GM21529 (cell line): Measurements from ENCODE around the gene MVD.
"Not testable (repeated sequence)": the region's sequence is repeated elsewhere in the genome, so short reads cannot be mapped to it uniquely, and the experiment has no call there.

Source experiments
- ATAC-seq: cut with Tn5 transposase; IDR thresholded peaks from one replicate; pipeline ENCODE4 v1.9.1; 2021; ENCODE audit not compliant: unreplicated experiment

The MVD gene

DNA sequence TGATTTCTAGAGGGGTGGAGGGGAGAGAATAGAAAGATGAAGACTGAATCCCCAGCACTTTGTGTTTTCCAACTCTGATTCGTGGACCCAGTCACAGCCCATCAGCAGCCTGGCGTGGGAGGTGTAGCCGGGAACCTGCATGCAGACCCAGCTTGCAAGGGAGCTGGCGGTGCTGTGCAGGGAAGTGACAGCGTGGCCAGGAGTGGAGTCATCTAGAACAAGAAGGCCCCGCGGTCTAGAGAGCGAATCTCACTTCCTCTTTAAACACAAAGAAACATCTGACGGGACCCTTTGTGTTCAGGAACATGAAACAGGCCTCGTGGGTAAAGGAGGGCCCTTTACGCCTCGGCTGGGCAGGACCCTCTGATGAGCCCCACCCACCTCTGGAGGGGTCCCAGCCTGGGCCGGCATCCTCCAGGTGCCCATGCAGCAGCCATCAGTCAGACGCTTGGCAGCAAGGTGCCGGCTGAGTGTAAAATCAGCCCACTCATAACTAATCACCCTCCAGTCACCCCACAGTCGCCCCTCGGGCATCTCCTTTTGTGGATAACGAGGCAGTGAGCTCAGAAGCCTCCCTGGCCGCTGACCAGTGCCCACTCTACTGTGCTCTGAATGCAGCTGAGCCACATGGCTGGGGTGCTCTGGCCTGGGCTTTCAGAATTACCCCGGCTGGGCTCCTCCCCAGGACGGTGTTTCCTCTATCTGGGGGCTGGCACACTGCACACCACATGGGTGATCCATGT lies 19.0 kb upstream of the MVD start:
- peak; percentile 68 for ATAC-seq

DNA sequence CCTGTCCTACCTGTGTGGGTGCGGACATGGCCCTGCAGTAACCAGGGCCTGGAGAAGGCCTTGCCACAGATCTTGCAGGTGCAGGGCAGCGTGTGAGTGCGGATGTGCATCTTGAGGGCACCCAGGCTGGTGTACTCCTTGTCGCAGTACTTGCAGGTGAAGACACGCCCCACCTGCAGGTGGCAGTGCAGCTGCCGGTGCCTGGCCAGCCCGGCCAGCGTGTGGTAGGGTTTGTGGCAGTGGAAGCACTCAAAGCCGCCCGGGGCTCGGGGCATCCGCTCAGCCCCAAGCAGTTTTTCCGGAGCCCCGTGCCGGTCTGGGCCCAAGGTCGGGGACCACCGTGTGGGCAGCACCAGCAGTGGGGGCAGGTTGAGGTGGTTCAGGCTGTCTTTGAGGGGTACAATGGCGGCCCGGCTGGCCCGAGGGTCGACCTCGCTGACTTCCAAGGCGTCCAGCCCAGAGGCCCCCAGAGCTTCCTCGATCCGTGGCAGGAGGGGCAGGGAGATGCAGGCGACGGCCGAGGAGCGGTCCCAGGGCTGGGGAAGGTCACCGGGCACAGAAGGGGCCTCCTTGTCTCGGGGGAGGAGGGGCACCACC lies 18.3 kb upstream of the MVD start:
- ATAC-seq = peak; percentile 36

DNA sequence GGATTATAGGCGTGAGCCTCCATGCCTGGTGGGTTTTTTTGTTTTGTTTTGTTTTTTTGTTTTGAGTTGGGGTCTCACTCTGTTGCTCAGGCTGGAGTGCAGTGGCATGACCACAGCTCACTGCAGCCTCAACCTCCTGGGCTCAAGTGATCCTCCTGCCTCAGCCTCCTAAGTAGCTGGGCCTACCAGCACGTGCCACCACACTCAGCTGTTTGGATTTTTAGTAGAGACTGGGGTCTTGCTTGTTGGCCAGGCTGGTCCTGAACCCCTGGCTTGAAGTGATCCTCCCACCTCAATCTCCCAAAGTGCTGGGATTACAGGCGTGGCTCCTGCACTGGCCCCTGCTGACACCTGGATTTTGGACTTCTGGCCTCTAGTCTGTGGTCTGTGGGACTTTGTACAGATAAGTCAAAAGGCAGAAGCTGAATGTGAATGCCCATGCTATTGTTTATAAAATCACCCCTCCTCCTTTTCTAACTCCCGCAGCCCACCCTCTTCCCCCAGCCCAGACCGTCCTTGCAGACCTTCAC lies 17.7 kb upstream of the MVD start:
- ATAC-seq = no peak

DNA sequence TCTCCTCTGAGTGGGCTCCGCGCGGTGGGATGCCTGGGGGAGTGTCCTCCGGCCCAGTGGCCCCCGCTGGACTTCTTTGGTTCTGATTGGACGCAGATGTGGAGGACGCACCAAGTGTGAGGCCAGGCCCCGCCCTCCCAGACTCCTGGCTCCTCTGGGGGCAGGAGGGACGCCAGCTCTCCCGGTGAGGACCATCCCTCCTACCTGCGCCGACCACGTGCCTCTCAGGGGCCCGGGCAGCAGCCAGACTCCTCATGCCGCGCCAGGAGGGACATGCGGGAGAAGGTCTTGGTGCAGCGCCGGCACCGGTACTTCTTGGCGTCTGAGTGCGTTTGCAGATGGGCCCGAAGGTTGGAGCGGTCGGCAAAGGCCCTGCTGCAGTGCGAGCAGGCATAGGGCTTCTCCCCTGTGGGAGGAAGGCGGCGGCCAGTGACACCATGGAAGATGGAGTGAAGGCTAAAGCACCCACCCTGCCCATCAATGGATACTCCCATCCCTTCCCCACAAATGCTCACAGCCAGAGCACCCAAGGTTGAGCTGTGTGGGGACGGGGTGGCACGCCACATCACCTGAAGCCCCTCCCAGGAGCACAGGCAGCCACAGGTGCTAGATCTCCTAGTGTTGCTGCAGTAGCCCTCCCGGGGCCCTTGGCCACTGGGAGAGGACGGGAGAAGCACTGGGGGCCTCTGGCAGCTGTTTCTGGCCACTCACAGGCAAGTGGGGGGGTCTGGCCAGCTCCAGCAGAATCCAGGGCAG lies 15.5 kb upstream of the MVD start:
- no peak for ATAC-seq

DNA sequence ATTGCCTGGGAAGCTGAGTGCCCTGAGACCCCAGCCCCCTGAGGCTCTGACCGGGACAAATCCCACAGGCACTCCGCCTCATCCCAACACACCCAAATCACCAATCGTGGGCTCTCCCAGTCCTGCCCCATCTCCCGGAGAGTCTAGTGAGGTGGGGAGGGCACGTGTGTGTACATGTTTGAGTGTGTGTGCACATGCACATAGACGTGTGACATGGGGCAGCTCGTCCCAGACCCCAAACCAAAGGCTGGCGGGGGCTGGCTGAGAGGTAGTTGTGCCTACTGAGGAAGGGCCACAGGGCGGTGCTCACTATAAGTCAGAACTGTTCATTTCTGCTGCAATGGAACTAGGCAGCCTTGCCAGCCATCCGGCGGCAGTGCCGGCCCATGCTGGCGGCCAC lies 14.8 kb upstream of the MVD start:
- ATAC-seq = no peak

DNA sequence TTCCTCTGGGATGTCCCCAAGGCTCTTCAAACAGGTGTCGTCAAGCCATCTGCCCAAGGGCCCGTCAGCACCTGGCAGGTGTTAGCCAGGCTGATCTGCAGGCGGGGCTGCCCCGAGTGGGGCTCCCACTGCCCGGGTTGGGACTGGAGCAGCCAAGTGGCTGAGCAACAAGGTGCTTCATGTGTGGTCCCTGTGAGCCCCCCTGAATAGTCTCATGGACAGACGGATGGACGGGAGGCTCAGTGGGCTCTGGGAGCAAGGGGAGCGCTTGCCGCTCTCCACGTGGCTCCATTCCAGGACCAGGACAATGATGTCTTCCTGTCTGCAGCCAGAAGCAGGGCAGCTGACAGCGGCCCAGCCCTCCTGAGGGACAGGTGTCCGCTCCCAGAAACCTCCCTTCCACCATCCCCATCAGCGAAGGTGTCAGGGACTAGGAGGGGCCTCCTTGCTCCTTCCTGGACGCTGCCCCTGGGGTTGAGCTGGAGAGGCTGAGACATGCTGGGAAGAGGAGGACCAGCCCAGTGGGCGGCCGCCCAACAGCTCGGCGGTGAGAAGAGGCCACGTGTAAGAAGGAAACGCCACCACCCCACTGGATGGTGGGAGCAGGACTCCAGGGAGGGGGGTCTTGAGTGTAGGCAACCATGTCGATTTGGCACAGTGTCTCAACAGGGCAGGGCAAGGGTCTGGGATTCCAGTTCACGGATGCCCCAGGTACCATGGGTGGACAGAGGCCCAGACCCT lies 13.8 kb upstream of the MVD start:
- no peak for ATAC-seq

DNA sequence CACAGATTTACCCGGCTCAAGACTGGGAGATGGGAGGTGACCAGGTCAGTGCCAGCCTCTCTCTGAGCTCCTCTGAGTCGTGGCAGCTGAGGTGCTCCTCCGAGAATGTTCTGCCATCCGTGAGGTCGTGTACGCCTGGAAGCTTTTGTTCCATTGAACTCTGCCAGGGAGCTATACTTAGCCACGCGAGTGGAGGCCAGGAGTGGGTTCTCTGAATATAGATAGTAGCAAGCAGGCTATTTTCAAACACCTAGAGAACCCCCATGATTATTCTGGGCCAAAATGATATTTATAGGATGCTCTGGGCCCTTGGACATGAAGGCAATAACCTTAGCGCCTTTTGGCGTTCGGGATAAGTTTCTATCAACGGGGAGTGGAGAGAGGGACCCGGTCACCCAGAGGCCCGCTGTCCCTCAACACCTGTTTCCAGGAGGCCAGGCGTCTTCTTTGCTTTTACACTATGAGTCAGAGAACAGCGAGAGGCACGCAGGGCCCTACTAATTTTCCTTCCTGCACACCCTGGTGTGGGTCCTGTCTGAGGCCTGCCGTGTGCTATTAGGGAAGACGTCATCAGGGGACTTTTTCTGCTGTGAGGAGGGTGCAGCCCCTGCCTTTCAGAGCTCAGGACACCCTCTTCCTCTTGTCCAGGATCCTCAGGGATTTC lies 11.0 kb upstream of the MVD start:
- no peak for ATAC-seq

DNA sequence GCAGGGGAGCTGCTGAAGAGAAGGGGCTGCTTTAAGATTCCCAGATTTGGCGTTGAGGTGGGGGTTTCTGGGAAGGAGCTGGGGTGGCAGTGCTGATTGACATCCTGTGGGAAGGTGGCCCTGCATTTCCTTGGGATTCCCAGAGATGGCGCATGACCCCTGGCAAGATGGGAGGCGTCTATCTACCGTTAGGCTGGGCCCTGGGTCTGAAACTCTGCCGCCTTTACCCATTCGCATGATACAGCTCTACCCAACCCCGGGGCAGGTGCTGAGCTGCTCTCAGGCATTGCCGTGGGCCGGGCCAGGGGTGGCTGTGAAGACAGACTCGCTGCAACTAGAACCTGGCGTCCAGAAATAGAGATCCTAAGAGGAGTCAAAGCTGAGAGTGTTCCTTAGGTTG lies 9.9 kb upstream of the MVD start:
- ATAC-seq = no peak

DNA sequence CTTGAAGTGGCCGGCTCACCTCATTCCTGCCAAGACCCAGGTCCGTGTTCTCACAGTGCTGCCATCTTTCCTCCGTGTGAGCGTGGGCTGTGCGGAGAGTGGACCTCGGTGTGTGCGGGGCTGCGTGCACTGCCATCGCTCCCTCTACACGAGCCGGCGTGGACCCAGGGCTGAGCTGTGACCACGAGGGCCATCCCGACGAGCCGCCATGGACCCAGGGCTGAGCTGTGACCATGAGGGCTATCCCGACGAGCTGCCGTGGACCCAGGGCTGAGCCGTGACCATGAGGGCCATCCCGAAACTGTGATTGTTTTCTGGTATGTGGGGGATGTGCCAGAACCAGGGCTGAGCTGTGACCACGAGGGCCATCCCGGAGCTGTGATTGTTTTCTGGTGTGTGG lies 8.9 kb upstream of the MVD start:
- no peak for ATAC-seq

DNA sequence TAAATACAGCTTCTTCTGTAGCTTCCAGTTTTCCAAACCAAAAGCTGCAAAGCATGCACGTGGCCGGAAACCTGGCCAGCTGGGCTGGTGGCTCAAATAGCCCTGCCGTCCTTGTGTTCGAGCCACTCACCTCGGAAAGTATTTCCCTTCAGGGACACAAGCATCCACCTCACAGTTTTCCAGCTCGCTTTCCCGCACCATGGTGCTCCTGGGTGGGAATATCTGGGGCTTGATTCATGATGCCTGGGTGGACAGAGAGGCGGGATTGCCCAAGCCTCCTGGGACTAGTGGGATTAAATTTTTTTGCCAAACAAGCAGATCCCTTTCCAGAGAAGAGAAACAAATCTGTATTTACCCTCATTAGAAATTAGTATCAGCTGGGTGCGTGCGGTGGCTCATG lies 7.1 kb upstream of the MVD start:
- no peak for ATAC-seq

DNA sequence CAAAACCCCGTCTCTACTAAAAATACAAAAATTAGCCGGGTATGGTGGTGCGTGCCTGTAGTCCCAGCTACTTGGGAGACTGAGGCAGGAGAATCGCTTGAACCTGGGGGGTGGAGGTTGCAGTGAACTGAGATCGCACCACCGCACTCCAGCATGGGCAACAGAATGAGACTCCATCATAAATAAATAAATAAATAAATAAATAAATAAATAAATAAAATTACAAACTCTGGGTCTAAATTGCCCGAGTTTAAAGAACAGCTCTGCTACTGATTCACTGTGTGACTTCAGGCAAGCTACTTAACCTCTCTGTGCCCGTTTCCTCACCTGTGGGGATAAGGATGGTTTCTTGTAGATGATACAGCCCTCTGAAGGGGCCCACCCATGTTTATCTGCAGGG lies 6.6 kb upstream of the MVD start:
- not testable (repeated sequence) for ATAC-seq

DNA sequence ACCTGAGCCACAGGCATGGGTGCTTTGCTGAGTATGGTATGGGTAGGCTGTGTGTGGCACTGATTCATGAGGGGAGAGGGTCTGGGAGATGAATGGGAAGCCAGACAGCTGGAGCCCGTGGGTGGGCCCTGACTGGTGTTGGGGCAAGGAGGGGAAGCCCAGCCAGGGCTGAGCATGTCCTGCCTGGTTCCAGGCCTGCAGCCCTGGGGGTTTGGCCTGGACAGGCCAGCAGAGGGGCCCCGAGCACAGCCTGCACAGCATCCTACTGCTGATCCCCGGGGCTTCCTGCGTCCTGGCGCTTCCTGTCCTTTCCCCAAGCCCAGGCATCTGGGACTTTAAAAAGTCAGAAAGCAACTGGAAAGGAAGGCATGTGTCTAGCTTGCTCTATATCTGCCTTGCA lies 4.6 kb upstream of the MVD start:
- no peak for ATAC-seq

DNA sequence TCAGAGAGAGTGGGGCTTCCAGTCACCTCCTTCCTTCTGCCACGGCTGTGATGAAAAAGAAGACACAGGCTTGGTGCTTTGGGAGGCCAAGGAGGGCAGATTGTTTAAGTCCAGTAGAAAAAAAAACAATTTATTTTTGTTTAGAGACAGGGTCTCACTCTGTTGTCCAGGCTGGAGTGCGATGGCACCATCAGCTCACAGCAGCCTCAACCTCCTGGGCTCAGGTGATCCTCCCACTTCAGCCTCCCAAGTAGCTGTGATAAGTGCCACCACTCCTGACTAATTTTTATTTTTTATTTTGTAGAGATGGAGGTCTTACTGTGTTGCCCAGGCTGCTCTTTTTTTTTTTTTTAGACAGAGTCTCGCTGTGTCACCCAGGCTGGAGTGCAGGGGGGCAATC lies 2.7 kb upstream of the MVD start:
- no peak for ATAC-seq

DNA sequence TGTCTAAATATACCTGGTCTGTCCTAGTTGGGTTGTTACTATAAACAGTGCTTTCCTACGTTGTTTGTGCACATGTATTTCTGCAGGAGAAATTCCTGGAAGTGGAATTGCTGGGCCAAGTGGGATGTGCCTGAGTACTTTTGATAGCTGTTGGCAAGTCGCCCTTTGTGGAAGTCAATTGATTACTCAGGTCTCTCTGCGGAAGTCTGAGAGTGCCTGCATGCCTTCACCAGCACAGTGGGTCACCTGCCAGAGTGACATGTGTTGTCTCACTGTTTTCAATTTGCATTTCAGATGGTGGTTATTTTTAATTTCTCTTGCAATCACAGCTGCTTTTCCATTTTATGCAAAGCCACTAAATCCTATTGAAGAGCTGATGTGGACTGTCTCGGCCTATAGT lies 2.3 kb upstream of the MVD start:
- ATAC-seq = no peak

DNA sequence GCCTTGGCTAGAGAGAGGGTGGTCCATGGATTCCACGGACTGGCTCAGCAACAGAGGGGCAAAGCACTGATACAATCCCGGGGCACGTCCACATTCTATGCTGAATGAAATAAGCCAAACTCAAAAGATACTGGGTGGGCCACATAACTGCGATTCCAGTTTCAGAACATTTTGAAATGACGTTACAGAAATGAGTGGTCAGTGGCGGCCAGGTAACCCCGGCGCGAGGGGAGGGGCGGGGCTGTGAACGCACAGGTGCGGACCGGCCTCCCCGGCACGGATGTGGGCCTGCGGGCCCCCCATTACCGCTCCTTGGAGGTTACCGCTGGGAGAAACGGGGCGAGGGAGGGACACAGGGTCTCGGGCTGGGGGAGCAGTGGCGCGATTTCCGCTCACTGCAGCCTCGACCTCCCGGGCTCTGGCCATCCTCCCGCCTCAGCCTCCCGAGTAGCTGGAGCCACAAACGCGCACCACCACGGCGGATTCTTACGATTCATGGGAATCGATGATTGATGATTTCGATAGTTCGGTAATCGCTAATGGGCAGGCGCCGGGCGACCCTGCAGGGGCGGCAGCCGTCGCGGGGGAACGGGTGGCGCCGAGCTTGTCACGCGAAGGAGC lies 559 bp downstream of the MVD start:
- peak; percentile 2 for ATAC-seq

DNA sequence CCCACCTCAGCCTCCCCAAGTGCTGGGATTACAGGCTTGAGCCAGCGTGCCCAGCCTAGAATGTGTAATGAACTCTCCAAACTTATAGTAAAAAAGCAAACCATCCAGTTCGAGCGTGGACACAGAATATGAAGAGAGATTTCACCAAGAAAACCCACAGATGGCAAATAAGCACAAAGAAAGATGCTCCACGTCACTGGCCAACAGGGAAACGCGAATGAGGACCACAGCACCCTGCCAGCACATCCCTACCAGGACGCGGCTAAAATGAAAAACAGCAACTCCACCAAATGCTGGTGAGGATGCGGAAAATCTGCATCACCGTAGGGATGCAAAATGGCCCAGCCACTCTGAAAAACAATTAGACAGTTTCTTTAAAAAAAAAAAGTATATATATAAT lies 1.4 kb downstream of the MVD start:
- no peak for ATAC-seq

DNA sequence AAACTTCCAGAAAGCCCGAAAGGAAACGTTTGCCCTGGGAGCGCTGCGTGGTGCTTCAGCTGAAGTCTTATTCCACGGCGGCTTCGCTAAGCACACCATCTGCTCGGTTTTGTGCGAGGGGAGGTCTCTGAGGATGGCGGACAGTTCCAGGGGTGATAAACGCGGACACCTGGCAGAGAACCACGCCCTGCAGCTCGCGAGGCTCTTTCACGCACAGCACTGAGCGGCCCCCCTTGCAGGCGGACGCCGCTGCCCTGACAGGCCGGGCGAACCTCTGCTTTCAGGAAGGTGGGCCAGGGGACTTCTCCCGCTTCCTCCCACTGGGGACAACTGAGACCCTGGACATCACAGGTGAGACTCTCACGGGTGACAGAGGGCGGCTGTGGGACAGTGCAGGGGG lies 3.7 kb downstream of the MVD start:
- ATAC-seq = no peak

DNA sequence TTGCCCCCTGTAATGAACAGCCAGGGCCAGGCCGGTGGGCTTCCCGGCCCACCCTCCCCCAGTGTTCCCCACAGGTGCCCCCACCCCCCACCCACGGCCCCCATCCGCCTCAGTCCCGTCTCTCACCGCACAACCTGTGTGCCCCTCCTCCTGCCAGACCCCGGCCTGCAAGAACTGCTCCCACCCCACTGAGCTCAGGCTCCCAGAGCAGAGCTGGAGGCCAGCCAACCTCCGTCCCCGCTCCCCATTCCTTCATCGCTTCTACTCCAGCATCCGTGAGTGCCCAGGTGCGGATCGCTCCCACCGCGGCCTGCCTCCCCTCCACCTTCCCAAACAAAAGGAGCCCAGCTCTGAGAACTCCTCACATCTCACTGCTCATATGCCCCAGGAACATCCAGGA lies 4.2 kb downstream of the MVD start:
- ATAC-seq = no peak

DNA sequence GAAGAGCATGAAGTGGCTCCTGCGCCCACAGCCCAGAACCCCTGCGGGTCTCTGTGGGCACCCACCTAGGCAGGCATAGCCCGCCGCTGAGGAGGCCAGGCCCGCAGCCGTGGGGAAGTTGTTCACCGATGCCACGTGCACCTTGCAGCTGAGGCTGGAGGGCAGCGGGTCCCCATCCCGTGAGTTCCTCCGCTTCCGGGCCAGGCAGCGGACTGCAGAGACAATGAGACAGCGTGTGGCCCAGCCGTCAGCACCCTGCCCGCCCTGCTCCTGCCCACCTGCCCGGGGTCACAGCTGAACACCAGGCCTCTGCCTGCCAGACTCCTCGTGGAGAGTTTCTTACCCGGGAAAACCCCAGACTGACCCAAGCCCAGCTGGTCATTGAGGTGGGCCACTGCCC lies 5.5 kb downstream of the MVD start:
- no peak for ATAC-seq

DNA sequence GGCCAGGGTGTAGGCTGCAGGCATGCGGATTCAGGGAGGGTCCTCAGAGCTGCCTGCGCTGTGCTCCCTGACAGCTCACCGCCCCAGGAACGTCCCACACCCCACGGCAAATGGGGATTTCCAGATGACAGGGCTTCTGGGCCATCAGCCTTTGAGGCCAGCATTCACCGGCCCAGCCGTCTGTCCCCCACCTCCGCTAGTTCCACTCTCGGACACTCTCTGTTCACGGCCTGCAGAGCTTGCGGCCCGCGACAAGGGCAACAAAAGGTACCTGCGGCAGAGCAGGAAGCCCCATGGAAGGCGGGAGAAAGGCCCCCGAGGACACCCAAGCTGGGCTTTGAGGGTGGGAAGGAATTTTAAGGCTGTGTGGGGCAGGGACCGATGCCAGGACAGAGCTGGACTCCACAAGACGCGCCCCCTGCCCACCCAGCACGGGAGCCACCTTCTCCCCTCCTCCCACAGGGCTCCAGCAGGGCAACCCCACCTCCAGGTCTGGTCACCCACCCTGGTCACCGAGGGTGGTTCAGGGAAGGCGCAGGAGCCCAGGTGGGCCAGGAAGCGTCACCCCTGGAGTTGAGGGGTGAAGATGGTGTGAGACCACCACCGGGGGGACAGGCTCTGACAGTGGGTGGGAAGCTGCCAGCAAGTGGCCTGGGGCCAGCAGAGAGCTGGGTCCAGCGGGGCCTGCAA lies 6.5 kb downstream of the MVD start:
- no peak for ATAC-seq
